ENCODE measurements around the gene ARHGAP6. TPM values are rescaled to one million over a fixed set of nuclear protein-coding genes. Genes with fewer than 3 reads are reported as not detected.

Gene ARHGAP6
- total and polyA plus RNA-seq, 9 of the 15 experiments (the other 6 are each of a cell fraction or from before 2014, with no cell fraction given) = 12.5 to 63.6 (median 41.8) TPM

GRCh38 chrX:11375614-11376119, 290.1 kb downstream of the ARHGAP6 start (continued):
- TF ChIP-seq CHD1 (IDR thresholded peaks at IDR 0.05; ENCODE audit: low read length) (no peak), NFIC (IDR thresholded peaks at IDR 0.05) (peak; percentile 66), ZNF318 (IDR thresholded peaks at IDR 0.05; ENCODE audit: borderline replicate concordance in 1 of 2, low read depth in 1 of 2) (peak in 1 of 2 experiments; percentile 70; a peak in 2 of 4 replicates), CAMTA2 (CRISPR knock-in tag; conservative IDR thresholded peaks at IDR 0.05) (no peak), LEF1 (IDR thresholded peaks at IDR 0.05) (peak; percentile 85), ZC3H4 (CRISPR knock-in tag; IDR thresholded peaks at IDR 0.05; ENCODE audit: borderline replicate concordance) (no peak), SOX6 (IDR thresholded peaks at IDR 0.05) (peak; percentile 95), ESRRA (IDR thresholded peaks at IDR 0.05; ENCODE audit: borderline replicate concordance, low read depth) (no peak), NFE2 (IDR thresholded peaks at IDR 0.05; ENCODE audit: low read depth) (peak; percentile 95), MTA1 (IDR thresholded peaks at IDR 0.05; ENCODE audit: borderline replicate concordance) (peak; percentile 79; the same call in 1 of the 2 replicates), KLF1 (tag; IDR thresholded peaks at IDR 0.05) (no peak), ELF4 (CRISPR knock-in tag; IDR thresholded peaks at IDR 0.05) (0 out of 2 replicates have a peak, but pooled peaks have one; percentile 62), IRF2 (CRISPR knock-in tag; IDR thresholded peaks at IDR 0.05) (no peak), POLR2AphosphoS5 (IDR thresholded peaks at IDR 0.05; ENCODE audit: control insufficient read depth, insufficient read depth, low read depth, low read length) (peak; percentile 59), USF2 (CRISPR knock-in tag; IDR thresholded peaks at IDR 0.05) (no peak), JUND (IDR thresholded peaks at IDR 0.05; ENCODE audit: borderline replicate concordance, low read depth, low read length) (peak; percentile 77), JUND (tag; IDR thresholded peaks at IDR 0.05; ENCODE audit: borderline replicate concordance, low read depth, low read length) (0 out of 3 replicates have a peak, but pooled peaks have one; percentile 12), CCAR2 (IDR thresholded peaks at IDR 0.05; ENCODE audit: low read depth, low read length) (no peak), NR2C1 (IDR thresholded peaks at IDR 0.05) (peak; percentile 16; the same call in 1 of the 2 replicates), NR2C1 (tag; IDR thresholded peaks at IDR 0.05) (no peak), SMAD1 (IDR thresholded peaks at IDR 0.05; ENCODE audit: low read depth, low read length, partially characterized antibody) (no peak)
